IMR-90 (cell line): ENCODE data around the gene JMJD6. TPM values are rescaled to one million over a fixed set of nuclear protein-coding genes. Genes with fewer than 3 reads are reported as not detected.

Experiments
- ELK1 ChIP-seq: fragments of 150-350 bp; IDR thresholded peaks from 2 replicates; pipeline ENCODE4 v1.6.1; 2016; ENCODE audit warnings: low read depth, mild to moderate bottlenecking, low read length, moderate library complexity, borderline replicate concordance
- FOS ChIP-seq: fragments of 150-350 bp; IDR thresholded peaks from 2 replicates; pipeline ENCODE4 v1.6.1; 2016; ENCODE audit warnings: low read depth, low read length
- MAFK ChIP-seq: IDR thresholded peaks from 2 replicates; pipeline ENCODE4 v1.6.1; 2012; ENCODE audit warnings: low read depth, low read length, improper control_type of control experiment
- MAZ ChIP-seq: IDR thresholded peaks from 2 replicates; pipeline ENCODE4 v1.6.1; 2012; ENCODE audit warnings: low read depth, mild to moderate bottlenecking, low read length, improper control_type of control experiment, moderate library complexity, borderline replicate concordance
- SMC3 ChIP-seq: fragments of 150-350 bp; IDR thresholded peaks from 2 replicates; pipeline ENCODE4 v1.6.1; 2016; ENCODE audit warnings: low read depth, mild to moderate bottlenecking, antibody characterized with exemption, low read length, moderate library complexity
- polyA plus RNA-seq, 3 experiments: library from polyadenylated mRNA; depleted of rRNA; stranded (reverse); fragments of >200 nt; gene quantifications; 2 replicates each; pipeline ENCODE4 v1.2.3, GENCODE V29; 2012; ENCODE audit warnings: low replicate concordance in 1 of 3
- total RNA-seq: library from RNA; depleted of rRNA; stranded (reverse); fragments of >200 nt; gene quantifications from 2 replicates; pipeline ENCODE4 v1.2.3, GENCODE V29; 2012

The JMJD6 gene
- total and polyA plus RNA-seq, 2 of the 4 experiments (the other 2 are of a cell fraction), result 24.4 to 33.7 TPM

- TF ChIP-seq MAZ, result no peak
- no peak for TF ChIP-seq FOS
- no peak for TF ChIP-seq ELK1
- TF ChIP-seq MAFK, result no peak
- TF ChIP-seq SMC3, result no peak
Measured at GRCh38 chr17:76775021-76775600, 48.7 kb upstream of the JMJD6 start (continued).
